Activated CD8-positive, alpha-beta T cell treated with anti-CD3 and anti-CD28 coated beads for 36 hours (primary cell): Measurements from ENCODE around the gene B4GALNT3. TPM values are rescaled to one million over a fixed set of nuclear protein-coding genes. Genes with fewer than 3 reads are reported as not detected.

Experiments
- ATAC-seq: fragments of 200-7000 bp; cut with Tn5 transposase; one replicate; pipeline ENCODE4 v1.10.0; 2021; ENCODE audit warnings: mild to moderate bottlenecking, moderate library complexity
- CTCF ChIA-PET: fragments of 350-600 bp; sonication (Branson Sonifier 250); formaldehyde crosslinking; loops from one replicate; lab custom pipeline; 2021; ENCODE audit warnings: antibody characterized with exemption; lab: Charles Lee
- POLR2A ChIA-PET: fragments of 350-600 bp; sonication (Branson Sonifier 250); formaldehyde crosslinking; loops from one replicate; lab custom pipeline; 2021; ENCODE audit warnings: antibody characterized with exemption; lab: Charles Lee
- DNase-seq: peaks from one replicate; pipeline ENCODE4 v3.0.0-alpha.2; 2020
- H3K27ac Mint-ChIP-seq: one replicate; pipeline ENCODE4 v1.8.0; 2021; ENCODE audit warnings: mild to moderate bottlenecking, mixed read lengths
- H3K27me3 Mint-ChIP-seq: one replicate; pipeline ENCODE4 v1.8.0; 2021; ENCODE audit warnings: mixed read lengths
- H3K36me3 Mint-ChIP-seq: one replicate; pipeline ENCODE4 v1.8.0; 2021; ENCODE audit warnings: low read depth, mixed read lengths
- H3K4me1 Mint-ChIP-seq: one replicate; pipeline ENCODE4 v1.8.0; 2021; ENCODE audit warnings: low read depth, mixed read lengths
- H3K4me3 Mint-ChIP-seq: one replicate; pipeline ENCODE4 v1.8.0; 2021; ENCODE audit warnings: mild to moderate bottlenecking, moderate library complexity, mixed read lengths
- H3K9me3 Mint-ChIP-seq: one replicate; pipeline ENCODE4 v1.8.0; 2021; ENCODE audit warnings: mixed read lengths
- intact Hi-C: fragments of 100-400 bp; cut with micrococcal nuclease; formaldehyde crosslinking; loops from one replicate; pipeline ENCODE4 v1.10.0; 2022
- total RNA-seq, 2 experiments: library from RNA; stranded (reverse); gene quantifications; one replicate each; pipeline ENCODE4 v1.2.3, GENCODE V29; 2021
- TF ChIP-seq, protein P1 (sequence below): fragments of 200-600 bp; IDR thresholded peaks from one replicate; pipeline ENCODE4 v1.8.0; 2022; ENCODE audit warnings: antibody characterized with exemption, mild to moderate bottlenecking

B4GALNT3 gene
- total RNA-seq, 2 experiments from 2014 or later: 2.8 to 3.4 TPM

DNA sequence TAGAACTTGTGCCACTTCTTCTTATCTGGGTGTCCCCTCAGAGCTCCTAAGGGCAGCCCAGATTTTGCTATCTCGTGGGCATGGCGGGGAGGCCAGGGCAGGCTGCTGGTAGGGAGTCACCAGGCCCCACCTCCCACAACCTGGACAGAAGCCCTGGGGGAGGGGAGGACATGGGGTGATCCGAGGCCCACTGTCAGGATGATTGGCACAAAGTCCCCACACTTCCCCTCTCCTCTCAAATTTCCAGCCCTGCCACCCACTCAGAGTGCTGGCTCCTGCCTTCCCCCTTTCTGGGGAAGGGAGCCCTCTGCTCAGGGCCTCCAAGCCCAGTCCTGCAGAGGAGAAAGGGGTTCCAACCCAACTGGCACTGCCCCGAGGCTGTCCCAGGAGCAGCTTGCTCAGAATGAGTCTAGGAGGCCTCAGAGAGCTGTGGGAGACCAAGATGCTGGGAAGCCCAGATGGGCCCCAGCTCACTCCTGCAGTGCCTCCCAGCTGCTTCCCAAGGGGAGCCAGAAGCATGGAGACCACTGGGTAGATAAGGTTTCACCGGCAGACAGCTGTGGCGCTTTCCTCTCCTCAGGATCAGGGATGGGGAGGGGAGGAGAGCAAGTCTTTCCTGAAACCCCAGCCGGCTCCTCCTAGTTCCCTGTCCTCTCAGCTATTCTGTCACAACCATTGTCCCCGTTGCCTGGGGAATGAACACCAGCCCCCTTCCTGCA, 82.8 kb downstream of the B4GALNT3 start:
- no peaks in the 10 kb centered on the region for H3K9me3 Mint-ChIP-seq
- peaks cover 8% of the 10 kb centered on the region for H3K27me3 Mint-ChIP-seq

GRCh38 chr12:543114-543451, 83.3 kb downstream of the B4GALNT3 start:
- intact Hi-C loops: no loop called here
- TF ChIP-seq, protein P1, sequence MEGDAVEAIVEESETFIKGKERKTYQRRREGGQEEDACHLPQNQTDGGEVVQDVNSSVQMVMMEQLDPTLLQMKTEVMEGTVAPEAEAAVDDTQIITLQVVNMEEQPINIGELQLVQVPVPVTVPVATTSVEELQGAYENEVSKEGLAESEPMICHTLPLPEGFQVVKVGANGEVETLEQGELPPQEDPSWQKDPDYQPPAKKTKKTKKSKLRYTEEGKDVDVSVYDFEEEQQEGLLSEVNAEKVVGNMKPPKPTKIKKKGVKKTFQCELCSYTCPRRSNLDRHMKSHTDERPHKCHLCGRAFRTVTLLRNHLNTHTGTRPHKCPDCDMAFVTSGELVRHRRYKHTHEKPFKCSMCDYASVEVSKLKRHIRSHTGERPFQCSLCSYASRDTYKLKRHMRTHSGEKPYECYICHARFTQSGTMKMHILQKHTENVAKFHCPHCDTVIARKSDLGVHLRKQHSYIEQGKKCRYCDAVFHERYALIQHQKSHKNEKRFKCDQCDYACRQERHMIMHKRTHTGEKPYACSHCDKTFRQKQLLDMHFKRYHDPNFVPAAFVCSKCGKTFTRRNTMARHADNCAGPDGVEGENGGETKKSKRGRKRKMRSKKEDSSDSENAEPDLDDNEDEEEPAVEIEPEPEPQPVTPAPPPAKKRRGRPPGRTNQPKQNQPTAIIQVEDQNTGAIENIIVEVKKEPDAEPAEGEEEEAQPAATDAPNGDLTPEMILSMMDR: no peak
- Mint-ChIP-seq H3K4me1 (peaks cover 23% of the 10 kb centered on the region), H3K4me3 (no peak overlapping the region), H3K36me3 (no peaks in the 10 kb centered on the region), H3K27me3 (peaks cover 8% of the 10 kb centered on the region), H3K9me3 (no peaks in the 10 kb centered on the region), H3K27ac (no peak overlapping the region)
- CTCF ChIA-PET: interaction anchor here (3.5 to 13.6 kb wide), 2 partner anchors 90 to 101 kb away, joined by 16 to 154 read pairs; no protein-coding TSS in a partner anchor
- POLR2A ChIA-PET: no interaction called here
- no peak for ATAC-seq
- no peak for DNase-seq

More for the DNA sequence above, 82.8 kb downstream of the B4GALNT3 start:
- ChIA-PET CTCF (interaction anchor here (3.5 to 13.6 kb wide), 2 partner anchors 89 to 101 kb away, joined by 16 to 154 read pairs; no protein-coding TSS in a partner anchor), POLR2A (no interaction called here)
- no peak overlapping the region for H3K4me3 Mint-ChIP-seq
- intact Hi-C loops: no loop called here
- H3K36me3 Mint-ChIP-seq: no peaks in the 10 kb centered on the region
- peaks cover 23% of the 10 kb centered on the region for H3K4me1 Mint-ChIP-seq
- DNase-seq (no peak), ATAC-seq (no peak)
- no peak overlapping the region for H3K27ac Mint-ChIP-seq
- TF ChIP-seq, protein P1: no peak

- intact Hi-C loops: no loop called here
- ChIA-PET POLR2A (interaction anchor here (1.2 to 1.3 kb wide), 2 partner anchors 8 to 91 kb away, joined by 3 read pairs; no protein-coding TSS in a partner anchor), CTCF (interaction anchor here (0.7 to 13.6 kb wide), 5 partner anchors 13 to 102 kb away, joined by 3 to 154 read pairs (median 3); no protein-coding TSS in a partner anchor)
- no peak for ATAC-seq
- TF ChIP-seq, protein P1: no peak
- H3K27ac Mint-ChIP-seq: no peak overlapping the region
- no peak overlapping the region for H3K4me3 Mint-ChIP-seq
- no peak for DNase-seq
- peaks cover 8% of the 10 kb centered on the region for H3K27me3 Mint-ChIP-seq
- no peaks in the 10 kb centered on the region for H3K36me3 Mint-ChIP-seq
- peaks cover 21% of the 10 kb centered on the region for H3K4me1 Mint-ChIP-seq
- H3K9me3 Mint-ChIP-seq: no peaks in the 10 kb centered on the region
Measured at GRCh38 chr12:544142-544541, 84.4 kb downstream of the B4GALNT3 start.

- no peak overlapping the region for H3K27ac Mint-ChIP-seq
- H3K4me3 Mint-ChIP-seq: no peak overlapping the region
- intact Hi-C loops: loop anchor here (5.0 kb wide), 1 partner anchor 88 kb away; the partner anchor contains the start of gene B4GALNT3
- H3K36me3 Mint-ChIP-seq: no peaks in the 10 kb centered on the region
- peaks cover 8% of the 10 kb centered on the region for H3K27me3 Mint-ChIP-seq
- ChIA-PET CTCF (interaction anchor here (1.1 to 13.6 kb wide), 4 partner anchors 14 to 103 kb away, joined by 3 to 154 read pairs (median 10); no protein-coding TSS in a partner anchor), POLR2A (interaction anchor here (1.2 to 1.3 kb wide), 2 partner anchors 9 to 91 kb away, joined by 3 read pairs; no protein-coding TSS in a partner anchor)
- DNase-seq (no peak), ATAC-seq (no peak)
- H3K4me1 Mint-ChIP-seq: peaks cover 14% of the 10 kb centered on the region
- no peaks in the 10 kb centered on the region for H3K9me3 Mint-ChIP-seq
- TF ChIP-seq, protein P1: no peak
Measured at GRCh38 chr12:544941-545635, 85.3 kb downstream of the B4GALNT3 start.
